GM23338 (cell line): ENCODE data around the gene RPN2.

Experiments
- CREB1 ChIP-seq: fragments of 250-450 bp; sonication (Bioruptor Pico); IDR thresholded peaks from 2 replicates; pipeline ENCODE4 v1.5.0; 2020; ENCODE audit warnings: low read depth, mild to moderate bottlenecking, moderate library complexity
- NANOG ChIP-seq: IDR thresholded peaks from 2 replicates; pipeline ENCODE4 v1.6.1; 2016; ENCODE audit warnings: antibody characterized with exemption, borderline replicate concordance
- POLR2AphosphoS5 ChIP-seq: IDR thresholded peaks from 2 replicates; pipeline ENCODE4 v1.6.1; 2016; ENCODE audit warnings: antibody characterized with exemption, low read depth
- TF ChIP-seq, protein P1 (sequence below), 2 experiments: fragments of 200-600 bp in 1 of 2; sonication (generic) in 1 of 2; conservative IDR thresholded peaks; 2 replicates each; pipeline versions ENCODE4 v1.5.1 to v1.6.1; 2016 to 2017; ENCODE audit warnings: antibody characterized with exemption in 2 of 2, low read depth in 2 of 2, mild to moderate bottlenecking in 2 of 2, moderate library complexity in 1 of 2
- TF ChIP-seq, protein P2 (sequence below): IDR thresholded peaks from one replicate; pipeline ENCODE4 v1.6.1; 2018; ENCODE audit warnings: antibody characterized with exemption; ENCODE audit not compliant: unreplicated experiment
- TF ChIP-seq, protein P3 (sequence below): IDR thresholded peaks from 2 replicates; pipeline ENCODE4 v1.6.1; 2016; ENCODE audit warnings: antibody characterized with exemption

DNA sequence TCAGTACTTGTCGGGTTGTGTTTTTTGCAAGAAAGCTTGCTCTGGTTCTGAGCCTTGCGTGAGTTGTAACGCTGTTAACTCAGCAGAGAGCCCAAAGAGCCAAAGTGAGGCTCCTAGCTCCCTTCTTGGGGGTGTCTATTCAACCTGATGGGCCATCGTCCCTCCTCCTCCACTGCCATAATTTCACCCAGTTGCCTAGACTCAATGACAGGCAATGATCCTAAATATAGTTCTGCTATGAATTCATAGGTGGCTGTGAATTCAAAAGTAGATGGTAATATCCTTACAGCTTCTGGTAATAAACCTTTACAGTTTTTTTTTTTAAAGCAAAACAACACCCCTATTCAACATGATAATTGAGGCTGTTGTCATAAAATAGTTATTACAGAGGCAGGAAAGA, 43.0 kb downstream of the RPN2 start:
- TF ChIP-seq, protein P1, sequence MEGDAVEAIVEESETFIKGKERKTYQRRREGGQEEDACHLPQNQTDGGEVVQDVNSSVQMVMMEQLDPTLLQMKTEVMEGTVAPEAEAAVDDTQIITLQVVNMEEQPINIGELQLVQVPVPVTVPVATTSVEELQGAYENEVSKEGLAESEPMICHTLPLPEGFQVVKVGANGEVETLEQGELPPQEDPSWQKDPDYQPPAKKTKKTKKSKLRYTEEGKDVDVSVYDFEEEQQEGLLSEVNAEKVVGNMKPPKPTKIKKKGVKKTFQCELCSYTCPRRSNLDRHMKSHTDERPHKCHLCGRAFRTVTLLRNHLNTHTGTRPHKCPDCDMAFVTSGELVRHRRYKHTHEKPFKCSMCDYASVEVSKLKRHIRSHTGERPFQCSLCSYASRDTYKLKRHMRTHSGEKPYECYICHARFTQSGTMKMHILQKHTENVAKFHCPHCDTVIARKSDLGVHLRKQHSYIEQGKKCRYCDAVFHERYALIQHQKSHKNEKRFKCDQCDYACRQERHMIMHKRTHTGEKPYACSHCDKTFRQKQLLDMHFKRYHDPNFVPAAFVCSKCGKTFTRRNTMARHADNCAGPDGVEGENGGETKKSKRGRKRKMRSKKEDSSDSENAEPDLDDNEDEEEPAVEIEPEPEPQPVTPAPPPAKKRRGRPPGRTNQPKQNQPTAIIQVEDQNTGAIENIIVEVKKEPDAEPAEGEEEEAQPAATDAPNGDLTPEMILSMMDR (conservative IDR thresholded peaks at IDR 0.05; ENCODE audit: low read depth in 2 of 2) = no peak
- no peak for TF ChIP-seq POLR2AphosphoS5
- TF ChIP-seq CREB1 (CRISPR knock-in tag) = no peak
- no peak for TF ChIP-seq NANOG
- TF ChIP-seq, protein P2, sequence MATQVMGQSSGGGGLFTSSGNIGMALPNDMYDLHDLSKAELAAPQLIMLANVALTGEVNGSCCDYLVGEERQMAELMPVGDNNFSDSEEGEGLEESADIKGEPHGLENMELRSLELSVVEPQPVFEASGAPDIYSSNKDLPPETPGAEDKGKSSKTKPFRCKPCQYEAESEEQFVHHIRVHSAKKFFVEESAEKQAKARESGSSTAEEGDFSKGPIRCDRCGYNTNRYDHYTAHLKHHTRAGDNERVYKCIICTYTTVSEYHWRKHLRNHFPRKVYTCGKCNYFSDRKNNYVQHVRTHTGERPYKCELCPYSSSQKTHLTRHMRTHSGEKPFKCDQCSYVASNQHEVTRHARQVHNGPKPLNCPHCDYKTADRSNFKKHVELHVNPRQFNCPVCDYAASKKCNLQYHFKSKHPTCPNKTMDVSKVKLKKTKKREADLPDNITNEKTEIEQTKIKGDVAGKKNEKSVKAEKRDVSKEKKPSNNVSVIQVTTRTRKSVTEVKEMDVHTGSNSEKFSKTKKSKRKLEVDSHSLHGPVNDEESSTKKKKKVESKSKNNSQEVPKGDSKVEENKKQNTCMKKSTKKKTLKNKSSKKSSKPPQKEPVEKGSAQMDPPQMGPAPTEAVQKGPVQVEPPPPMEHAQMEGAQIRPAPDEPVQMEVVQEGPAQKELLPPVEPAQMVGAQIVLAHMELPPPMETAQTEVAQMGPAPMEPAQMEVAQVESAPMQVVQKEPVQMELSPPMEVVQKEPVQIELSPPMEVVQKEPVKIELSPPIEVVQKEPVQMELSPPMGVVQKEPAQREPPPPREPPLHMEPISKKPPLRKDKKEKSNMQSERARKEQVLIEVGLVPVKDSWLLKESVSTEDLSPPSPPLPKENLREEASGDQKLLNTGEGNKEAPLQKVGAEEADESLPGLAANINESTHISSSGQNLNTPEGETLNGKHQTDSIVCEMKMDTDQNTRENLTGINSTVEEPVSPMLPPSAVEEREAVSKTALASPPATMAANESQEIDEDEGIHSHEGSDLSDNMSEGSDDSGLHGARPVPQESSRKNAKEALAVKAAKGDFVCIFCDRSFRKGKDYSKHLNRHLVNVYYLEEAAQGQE = no peak
- TF ChIP-seq, protein P3, sequence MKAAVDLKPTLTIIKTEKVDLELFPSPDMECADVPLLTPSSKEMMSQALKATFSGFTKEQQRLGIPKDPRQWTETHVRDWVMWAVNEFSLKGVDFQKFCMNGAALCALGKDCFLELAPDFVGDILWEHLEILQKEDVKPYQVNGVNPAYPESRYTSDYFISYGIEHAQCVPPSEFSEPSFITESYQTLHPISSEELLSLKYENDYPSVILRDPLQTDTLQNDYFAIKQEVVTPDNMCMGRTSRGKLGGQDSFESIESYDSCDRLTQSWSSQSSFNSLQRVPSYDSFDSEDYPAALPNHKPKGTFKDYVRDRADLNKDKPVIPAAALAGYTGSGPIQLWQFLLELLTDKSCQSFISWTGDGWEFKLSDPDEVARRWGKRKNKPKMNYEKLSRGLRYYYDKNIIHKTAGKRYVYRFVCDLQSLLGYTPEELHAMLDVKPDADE = no peak
